ENCODE results near the gene GALNT7.

The GALNT7 gene

DNA sequence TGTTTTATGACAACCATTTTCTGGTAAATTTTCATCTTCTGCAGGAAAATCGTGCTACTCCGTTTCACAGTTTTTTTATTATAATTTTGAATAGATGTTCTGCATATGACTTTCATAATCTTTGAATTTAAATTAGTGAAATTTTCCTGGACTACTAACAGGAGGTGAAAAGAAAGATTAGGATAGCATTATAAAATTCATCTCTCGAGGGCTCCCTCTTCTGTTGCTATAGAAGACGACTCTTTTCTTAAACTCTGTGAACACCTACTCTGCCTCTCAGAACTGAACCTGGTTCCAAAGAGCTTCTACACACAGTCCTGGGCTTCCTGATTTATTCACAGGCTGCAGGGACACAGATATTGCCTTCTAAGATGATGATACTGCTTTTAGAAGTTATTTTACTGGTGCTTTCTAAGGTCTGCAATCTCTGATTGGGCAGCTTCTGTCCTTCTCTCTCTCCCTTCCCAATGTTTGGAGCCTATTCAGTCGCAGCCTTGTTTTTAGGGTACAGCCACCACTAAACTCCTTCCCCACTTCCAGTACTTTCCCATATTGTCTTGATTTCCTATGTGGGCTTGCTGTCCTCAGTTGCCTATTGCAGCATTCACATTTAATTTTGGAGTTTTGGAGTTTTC is 192.1 kb downstream of the GALNT7 start:
- no peak for DNase-seq

DNA sequence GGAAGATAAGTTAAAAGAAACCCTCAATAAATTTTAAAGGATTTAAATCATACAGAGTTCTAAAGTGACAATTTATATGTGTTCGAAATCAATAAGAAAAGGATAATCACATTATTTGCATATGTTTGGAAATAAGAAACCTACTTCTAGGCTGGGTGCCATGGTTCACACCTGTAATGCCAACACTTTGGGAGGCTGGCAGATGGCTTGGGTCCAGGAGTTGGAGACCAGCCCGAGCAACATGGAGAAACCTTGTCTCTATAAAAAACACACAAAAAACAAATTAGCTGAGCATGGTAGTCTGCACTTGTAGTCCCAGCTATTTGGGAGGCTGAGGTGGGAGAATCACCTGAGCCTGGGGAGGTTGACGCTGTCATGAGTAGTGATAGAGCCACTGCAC is 194.1 kb downstream of the GALNT7 start:
- no peak for DNase-seq

GRCh38 chr4:173365359-173365996 is 196.9 kb downstream of the GALNT7 start:
- DNase-seq: no peak

- no peak for DNase-seq
These were observed 198.7 kb downstream of the GALNT7 start for GRCh38 chr4:173367285-173367684.

- no peak for DNase-seq
These were observed 199.3 kb downstream of the GALNT7 start for GRCh38 chr4:173367946-173368345.

GRCh38 chr4:173370130-173370476 is 201.5 kb downstream of the GALNT7 start:
- DNase-seq: no peak

GRCh38 chr4:173370477-173371291 is 202.1 kb downstream of the GALNT7 start, which contains the start of gene SAP30:
SAP30 (plus strand) TSS chr4:173370954; CDS start chr4:173371183, 229 bp downstream.
- DNase-seq: peak; percentile 100

DNA sequence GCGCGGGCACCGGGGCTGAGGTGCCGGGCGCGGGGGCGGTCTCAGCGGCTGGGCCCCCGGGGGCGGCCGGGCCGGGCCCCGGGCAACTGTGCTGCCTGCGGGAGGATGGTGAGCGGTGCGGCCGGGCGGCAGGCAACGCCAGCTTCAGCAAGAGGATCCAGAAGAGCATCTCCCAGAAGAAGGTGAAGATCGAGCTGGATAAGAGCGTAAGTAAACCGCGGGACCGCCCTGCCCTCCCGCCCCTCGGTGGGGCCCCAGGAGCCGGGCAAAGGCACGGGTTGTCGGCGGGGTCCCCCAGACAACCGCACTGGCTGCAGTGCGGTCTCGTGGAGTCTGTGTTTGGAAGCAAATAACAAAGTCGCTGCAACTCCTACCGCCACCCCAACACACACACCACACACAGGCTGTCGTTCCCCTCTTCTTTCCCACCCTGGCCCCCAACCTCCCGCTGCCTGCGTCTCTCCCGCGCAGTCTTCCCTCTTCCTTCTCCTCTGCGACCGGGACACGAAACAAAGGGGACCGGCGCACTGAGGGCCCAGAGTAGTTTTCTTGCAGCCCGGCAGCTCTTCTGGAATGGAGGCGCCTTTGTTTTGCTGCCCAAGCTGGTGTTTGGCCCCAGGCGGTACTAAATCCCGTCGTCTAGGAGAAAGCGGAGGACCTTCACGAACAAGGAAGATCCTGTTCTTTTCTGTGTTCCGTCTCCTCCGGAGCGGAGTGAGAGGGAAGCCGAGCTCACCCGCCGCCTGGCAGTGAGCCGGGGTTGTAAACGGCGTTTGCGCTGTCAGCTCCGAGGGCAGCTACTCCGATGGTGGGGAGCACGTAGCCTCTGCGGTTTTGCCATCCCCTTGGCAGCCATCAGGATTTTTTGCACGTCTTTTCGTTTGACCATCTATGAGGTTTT is 202.9 kb downstream of the GALNT7 start:
- DNase-seq: peak; percentile 89
